GM12878 (cell line): Measurements from ENCODE around the gene EXPH5. TPM values are rescaled to one million over a fixed set of nuclear protein-coding genes. Genes with fewer than 3 reads are reported as not detected.

Source experiments
- ATAC-seq: fragments of 200-7000 bp; cut with Tn5 transposase; 3 replicates; pipeline ENCODE4 v1.9.1; 2020; ENCODE audit warnings: mild to moderate bottlenecking, moderate library complexity
- BruUV-seq: library from RNA; stranded (reverse); fragments of 400-500 nt; replicated peaks from 2 replicates; lab custom pipeline; 2021; lab: Mats Ljungman, UMichigan
- CTCF ChIA-PET: fragments of 300-600 bp; sonication (Branson Sonifier 250); formaldehyde crosslinking; extraction: SDS; loops from one replicate; lab custom pipeline; 2021; ENCODE audit warnings: inconsistent platforms; lab: Yijun Ruan, JAX
- POLR2A ChIA-PET: fragments of 350-600 bp; formaldehyde crosslinking; extraction: SDS; loops from one replicate; lab custom pipeline; 2021; ENCODE audit warnings: inconsistent platforms; lab: Charles Lee
- RAD21 ChIA-PET: fragments of 300-600 bp; sonication (Branson Sonifier 250); formaldehyde crosslinking; loops from one replicate; lab custom pipeline; 2023; ENCODE audit warnings: antibody characterized with exemption; ENCODE audit not compliant: unreplicated experiment; lab: Charles Lee
- SMC1A ChIA-PET: fragments of 300-600 bp; sonication (Branson Sonifier 250); formaldehyde crosslinking; loops from one replicate; lab custom pipeline; 2023; ENCODE audit not compliant: unreplicated experiment, uncharacterized antibody; lab: Charles Lee
- DNase-seq: peaks from one replicate; pipeline ENCODE4 v3.0.0-alpha.2; 2011; ENCODE audit warnings: low read depth, low spot score
- FAIRE-seq: peaks from 3 replicates; lab custom pipeline; 2011; peaks lifted over from hg19 to GRCh38; lab: Jason Lieb, UNC
- H2AFZ ChIP-seq: 2 replicates; pipeline ENCODE4 v1.6.0; 2011; ENCODE audit warnings: low read depth, low read length, control low read depth; ENCODE audit not compliant: control insufficient read depth
- H3K27ac ChIP-seq: 2 replicates; pipeline ENCODE4 v1.5.1; 2011; ENCODE audit warnings: control low read depth; ENCODE audit not compliant: control insufficient read depth, insufficient read depth
- H3K27me3 ChIP-seq, 2 experiments: replicated peaks in 1 of 2; 2 replicates each; pipeline versions ENCODE4 v1.6.0 to v1.6.1; 2011; ENCODE audit warnings: low read length in 1 of 2; ENCODE audit not compliant: control insufficient read depth in 2 of 2, insufficient read depth in 2 of 2
- H3K36me3 ChIP-seq, 2 experiments: 2 replicates each; pipeline ENCODE4 v1.5.1; 2011; ENCODE audit warnings: low read length in 1 of 2; ENCODE audit not compliant: control insufficient read depth in 2 of 2, insufficient read depth in 2 of 2
- H3K4me1 ChIP-seq: 2 replicates; pipeline ENCODE4 v1.6.1; 2011; ENCODE audit warnings: mild to moderate bottlenecking, low read length, moderate library complexity, mixed read lengths; ENCODE audit not compliant: control insufficient read depth, insufficient read depth
- H3K4me2 ChIP-seq: 2 replicates; pipeline ENCODE4 v1.6.0; 2011; ENCODE audit warnings: control low read depth; ENCODE audit not compliant: control insufficient read depth, insufficient read depth
- H3K4me3 ChIP-seq: fragments of 200-600 bp; sonication (generic); 2 replicates; pipeline ENCODE4 v1.5.1; 2016
- H3K79me2 ChIP-seq: 2 replicates; pipeline ENCODE4 v1.6.0; 2011; ENCODE audit warnings: low read length; ENCODE audit not compliant: control insufficient read depth, insufficient read depth
- H3K9ac ChIP-seq: 2 replicates; pipeline ENCODE4 v1.8.0; 2011; ENCODE audit warnings: low read length, control low read depth, mixed read lengths; ENCODE audit not compliant: control insufficient read depth, insufficient read depth
- H3K9me3 ChIP-seq: replicated peaks from 3 replicates; pipeline ENCODE4 v1.5.1; 2011; ENCODE audit warnings: mild to moderate bottlenecking, low read length; ENCODE audit not compliant: control insufficient read depth, insufficient read depth
- H4K20me1 ChIP-seq: 2 replicates; pipeline ENCODE4 v1.6.0; 2011; ENCODE audit not compliant: control insufficient read depth, insufficient read depth
- MTA2 ChIP-seq: fragments of 450-650 bp; IDR thresholded peaks from 2 replicates; pipeline ENCODE4 v1.6.1; 2016; ENCODE audit warnings: low read depth, mild to moderate bottlenecking, moderate library complexity
- MTA3 ChIP-seq: IDR thresholded peaks from 2 replicates; pipeline ENCODE4 v1.6.1; 2012; ENCODE audit warnings: low read length, inconsistent platforms, borderline replicate concordance
- NFYA ChIP-seq: IDR thresholded peaks from 2 replicates; pipeline ENCODE4 v1.6.1; 2011; ENCODE audit warnings: low read depth, mild to moderate bottlenecking, low read length, improper control_type of control experiment, borderline replicate concordance
- POLR2A ChIP-seq: IDR thresholded peaks from 2 replicates; pipeline ENCODE4 v1.6.1; 2011; ENCODE audit warnings: low read depth, mild to moderate bottlenecking, low read length
- RCOR1 ChIP-seq: conservative IDR thresholded peaks from 2 replicates; pipeline ENCODE4 v1.6.1; 2012; ENCODE audit warnings: low read depth, low read length, improper control_type of control experiment
- WGBS: methylation state at CpG from one replicate; pipeline ENCODE4 v1.1.6; 2016; ENCODE audit warnings: low lambda C conversion rate; ENCODE audit not compliant: insufficient replicate concordance, insufficient coverage; ENCODE audit errors: missing lambda C conversion rate; 5-methylcytosine and 5-hydroxymethylcytosine counted together
- in situ Hi-C: fragments of 300-500 bp; cut with MboI; formaldehyde crosslinking; loops from 9 replicates; pipeline ENCODE4 v1.14.3; 2018; ENCODE audit warnings: mixed read lengths
- intact Hi-C: fragments of 100-400 bp; cut with micrococcal nuclease; formaldehyde crosslinking; loops from one replicate; pipeline ENCODE4 v1.14.2; 2022; ENCODE audit not compliant: unreplicated experiment
- polyA plus RNA-seq, 11 experiments: library from polyadenylated mRNA; depleted of rRNA in 4 of 11; unstranded in 6 of 11; stranded (reverse) in 5 of 11; fragments of >200 nt; fragmentation: Nextera tagmentation in 4 of 11; fragmentation: Illumina TruSeq in 1 of 11; extraction: Ambion mirVana in 4 of 11; extraction: Trizol in 1 of 11; gene quantifications; 1 replicate in 1 of 11; 2 replicates in 10 of 11; pipeline versions ENCODE4 v1.2.1 to v1.2.3, GENCODE V29; 2011 to 2016; ENCODE audit warnings: inconsistent platforms in 2 of 11, missing spikeins in 2 of 11, low read depth in 1 of 11
- total RNA-seq, 4 experiments: library from RNA; depleted of rRNA in 3 of 4; stranded (reverse); fragments of >200 nt in 3 of 4; fragmentation: Illumina TruSeq in 1 of 4; extraction: Trizol in 1 of 4; gene quantifications; 2 replicates each; pipeline versions ENCODE4 v1.2.1 to v1.2.3, GENCODE V29; 2013 to 2021
- TF ChIP-seq, protein P1 (sequence below): IDR thresholded peaks from 2 replicates; pipeline ENCODE4 v1.6.1; 2012; ENCODE audit warnings: mild to moderate bottlenecking, low read depth, low read length
- TF ChIP-seq, protein P2 (sequence below): fragments of 450-650 bp; conservative IDR thresholded peaks from 2 replicates; pipeline ENCODE4 v1.6.1; 2017; ENCODE audit warnings: mild to moderate bottlenecking, moderate library complexity
- TF ChIP-seq, protein P3 (sequence below): fragments of 450-650 bp; formaldehyde crosslinking; IDR thresholded peaks from 2 replicates; pipeline ENCODE4 v1.4.0; 2020; ENCODE audit warnings: mild to moderate bottlenecking, moderate library complexity
- TF ChIP-seq, protein P4 (sequence below): fragments of 450-650 bp; IDR thresholded peaks from 2 replicates; pipeline ENCODE4 v1.6.1; 2017; ENCODE audit warnings: borderline replicate concordance
- TF ChIP-seq, protein P5 (sequence below): fragments of 450-650 bp; IDR thresholded peaks from 2 replicates; pipeline ENCODE4 v1.6.1; 2016; ENCODE audit warnings: mild to moderate bottlenecking

EXPH5 gene
- total and polyA plus RNA-seq, 10 of the 15 experiments (the other 5 are each of a cell fraction or from before 2014, with no cell fraction given): 0.69 to 11.1 (median 4.3) TPM

DNA sequence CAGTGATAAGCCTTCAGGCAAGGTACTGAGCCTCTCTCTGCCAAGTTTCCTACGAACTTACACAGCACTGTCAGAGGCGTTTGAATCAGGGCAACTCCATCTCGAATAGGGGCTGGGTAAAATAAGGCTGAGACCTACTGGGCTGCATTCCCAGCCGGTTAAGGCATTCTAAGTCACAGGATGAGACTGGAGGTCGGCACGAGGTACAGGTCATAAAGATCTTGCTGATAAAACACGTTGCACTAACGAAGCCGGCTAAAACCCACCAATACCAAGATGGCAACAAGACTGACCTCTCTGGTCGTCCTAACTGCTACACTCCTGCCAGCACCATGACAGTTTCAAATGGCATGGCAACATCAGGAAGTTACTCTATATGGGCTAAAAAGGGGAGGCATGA, 75.0 kb downstream of the EXPH5 start (continued):
- TF ChIP-seq, protein P1, sequence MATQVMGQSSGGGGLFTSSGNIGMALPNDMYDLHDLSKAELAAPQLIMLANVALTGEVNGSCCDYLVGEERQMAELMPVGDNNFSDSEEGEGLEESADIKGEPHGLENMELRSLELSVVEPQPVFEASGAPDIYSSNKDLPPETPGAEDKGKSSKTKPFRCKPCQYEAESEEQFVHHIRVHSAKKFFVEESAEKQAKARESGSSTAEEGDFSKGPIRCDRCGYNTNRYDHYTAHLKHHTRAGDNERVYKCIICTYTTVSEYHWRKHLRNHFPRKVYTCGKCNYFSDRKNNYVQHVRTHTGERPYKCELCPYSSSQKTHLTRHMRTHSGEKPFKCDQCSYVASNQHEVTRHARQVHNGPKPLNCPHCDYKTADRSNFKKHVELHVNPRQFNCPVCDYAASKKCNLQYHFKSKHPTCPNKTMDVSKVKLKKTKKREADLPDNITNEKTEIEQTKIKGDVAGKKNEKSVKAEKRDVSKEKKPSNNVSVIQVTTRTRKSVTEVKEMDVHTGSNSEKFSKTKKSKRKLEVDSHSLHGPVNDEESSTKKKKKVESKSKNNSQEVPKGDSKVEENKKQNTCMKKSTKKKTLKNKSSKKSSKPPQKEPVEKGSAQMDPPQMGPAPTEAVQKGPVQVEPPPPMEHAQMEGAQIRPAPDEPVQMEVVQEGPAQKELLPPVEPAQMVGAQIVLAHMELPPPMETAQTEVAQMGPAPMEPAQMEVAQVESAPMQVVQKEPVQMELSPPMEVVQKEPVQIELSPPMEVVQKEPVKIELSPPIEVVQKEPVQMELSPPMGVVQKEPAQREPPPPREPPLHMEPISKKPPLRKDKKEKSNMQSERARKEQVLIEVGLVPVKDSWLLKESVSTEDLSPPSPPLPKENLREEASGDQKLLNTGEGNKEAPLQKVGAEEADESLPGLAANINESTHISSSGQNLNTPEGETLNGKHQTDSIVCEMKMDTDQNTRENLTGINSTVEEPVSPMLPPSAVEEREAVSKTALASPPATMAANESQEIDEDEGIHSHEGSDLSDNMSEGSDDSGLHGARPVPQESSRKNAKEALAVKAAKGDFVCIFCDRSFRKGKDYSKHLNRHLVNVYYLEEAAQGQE: no peak

DNA sequence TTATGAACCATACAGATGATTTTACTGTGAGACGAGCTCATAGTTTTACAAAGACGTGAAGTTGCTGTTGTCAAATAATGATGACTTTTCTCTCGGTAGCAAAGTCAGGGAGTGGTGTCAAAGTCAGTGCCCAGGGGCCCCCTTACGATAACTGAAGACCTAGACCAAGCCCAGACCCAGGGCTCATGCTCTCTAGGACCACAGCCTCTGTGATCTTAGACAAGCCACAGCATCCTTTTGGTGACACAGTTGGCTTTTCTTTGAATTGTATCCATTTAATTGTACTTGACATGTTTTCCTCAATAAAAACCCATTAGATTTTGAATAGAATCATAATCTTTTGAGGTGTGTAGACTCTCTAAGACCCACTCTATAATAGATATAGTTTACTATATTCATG, 77.4 kb downstream of the EXPH5 start:
- intact Hi-C loops: no loop called here
- TF ChIP-seq NFYA (no peak), MTA3 (no peak), POLR2A (no peak), MTA2 (no peak), RCOR1 (no peak)
- TF ChIP-seq, protein P2, sequence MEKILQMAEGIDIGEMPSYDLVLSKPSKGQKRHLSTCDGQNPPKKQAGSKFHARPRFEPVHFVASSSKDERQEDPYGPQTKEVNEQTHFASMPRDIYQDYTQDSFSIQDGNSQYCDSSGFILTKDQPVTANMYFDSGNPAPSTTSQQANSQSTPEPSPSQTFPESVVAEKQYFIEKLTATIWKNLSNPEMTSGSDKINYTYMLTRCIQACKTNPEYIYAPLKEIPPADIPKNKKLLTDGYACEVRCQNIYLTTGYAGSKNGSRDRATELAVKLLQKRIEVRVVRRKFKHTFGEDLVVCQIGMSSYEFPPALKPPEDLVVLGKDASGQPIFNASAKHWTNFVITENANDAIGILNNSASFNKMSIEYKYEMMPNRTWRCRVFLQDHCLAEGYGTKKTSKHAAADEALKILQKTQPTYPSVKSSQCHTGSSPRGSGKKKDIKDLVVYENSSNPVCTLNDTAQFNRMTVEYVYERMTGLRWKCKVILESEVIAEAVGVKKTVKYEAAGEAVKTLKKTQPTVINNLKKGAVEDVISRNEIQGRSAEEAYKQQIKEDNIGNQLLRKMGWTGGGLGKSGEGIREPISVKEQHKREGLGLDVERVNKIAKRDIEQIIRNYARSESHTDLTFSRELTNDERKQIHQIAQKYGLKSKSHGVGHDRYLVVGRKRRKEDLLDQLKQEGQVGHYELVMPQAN: no peak
- TF ChIP-seq, protein P3, sequence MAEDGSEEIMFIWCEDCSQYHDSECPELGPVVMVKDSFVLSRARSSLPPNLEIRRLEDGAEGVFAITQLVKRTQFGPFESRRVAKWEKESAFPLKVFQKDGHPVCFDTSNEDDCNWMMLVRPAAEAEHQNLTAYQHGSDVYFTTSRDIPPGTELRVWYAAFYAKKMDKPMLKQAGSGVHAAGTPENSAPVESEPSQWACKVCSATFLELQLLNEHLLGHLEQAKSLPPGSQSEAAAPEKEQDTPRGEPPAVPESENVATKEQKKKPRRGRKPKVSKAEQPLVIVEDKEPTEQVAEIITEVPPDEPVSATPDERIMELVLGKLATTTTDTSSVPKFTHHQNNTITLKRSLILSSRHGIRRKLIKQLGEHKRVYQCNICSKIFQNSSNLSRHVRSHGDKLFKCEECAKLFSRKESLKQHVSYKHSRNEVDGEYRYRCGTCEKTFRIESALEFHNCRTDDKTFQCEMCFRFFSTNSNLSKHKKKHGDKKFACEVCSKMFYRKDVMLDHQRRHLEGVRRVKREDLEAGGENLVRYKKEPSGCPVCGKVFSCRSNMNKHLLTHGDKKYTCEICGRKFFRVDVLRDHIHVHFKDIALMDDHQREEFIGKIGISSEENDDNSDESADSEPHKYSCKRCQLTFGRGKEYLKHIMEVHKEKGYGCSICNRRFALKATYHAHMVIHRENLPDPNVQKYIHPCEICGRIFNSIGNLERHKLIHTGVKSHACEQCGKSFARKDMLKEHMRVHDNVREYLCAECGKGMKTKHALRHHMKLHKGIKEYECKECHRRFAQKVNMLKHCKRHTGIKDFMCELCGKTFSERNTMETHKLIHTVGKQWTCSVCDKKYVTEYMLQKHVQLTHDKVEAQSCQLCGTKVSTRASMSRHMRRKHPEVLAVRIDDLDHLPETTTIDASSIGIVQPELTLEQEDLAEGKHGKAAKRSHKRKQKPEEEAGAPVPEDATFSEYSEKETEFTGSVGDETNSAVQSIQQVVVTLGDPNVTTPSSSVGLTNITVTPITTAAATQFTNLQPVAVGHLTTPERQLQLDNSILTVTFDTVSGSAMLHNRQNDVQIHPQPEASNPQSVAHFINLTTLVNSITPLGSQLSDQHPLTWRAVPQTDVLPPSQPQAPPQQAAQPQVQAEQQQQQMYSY: no peak
- TF ChIP-seq, protein P4, sequence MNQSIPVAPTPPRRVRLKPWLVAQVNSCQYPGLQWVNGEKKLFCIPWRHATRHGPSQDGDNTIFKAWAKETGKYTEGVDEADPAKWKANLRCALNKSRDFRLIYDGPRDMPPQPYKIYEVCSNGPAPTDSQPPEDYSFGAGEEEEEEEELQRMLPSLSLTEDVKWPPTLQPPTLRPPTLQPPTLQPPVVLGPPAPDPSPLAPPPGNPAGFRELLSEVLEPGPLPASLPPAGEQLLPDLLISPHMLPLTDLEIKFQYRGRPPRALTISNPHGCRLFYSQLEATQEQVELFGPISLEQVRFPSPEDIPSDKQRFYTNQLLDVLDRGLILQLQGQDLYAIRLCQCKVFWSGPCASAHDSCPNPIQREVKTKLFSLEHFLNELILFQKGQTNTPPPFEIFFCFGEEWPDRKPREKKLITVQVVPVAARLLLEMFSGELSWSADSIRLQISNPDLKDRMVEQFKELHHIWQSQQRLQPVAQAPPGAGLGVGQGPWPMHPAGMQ: no peak
- TF ChIP-seq, protein P5, sequence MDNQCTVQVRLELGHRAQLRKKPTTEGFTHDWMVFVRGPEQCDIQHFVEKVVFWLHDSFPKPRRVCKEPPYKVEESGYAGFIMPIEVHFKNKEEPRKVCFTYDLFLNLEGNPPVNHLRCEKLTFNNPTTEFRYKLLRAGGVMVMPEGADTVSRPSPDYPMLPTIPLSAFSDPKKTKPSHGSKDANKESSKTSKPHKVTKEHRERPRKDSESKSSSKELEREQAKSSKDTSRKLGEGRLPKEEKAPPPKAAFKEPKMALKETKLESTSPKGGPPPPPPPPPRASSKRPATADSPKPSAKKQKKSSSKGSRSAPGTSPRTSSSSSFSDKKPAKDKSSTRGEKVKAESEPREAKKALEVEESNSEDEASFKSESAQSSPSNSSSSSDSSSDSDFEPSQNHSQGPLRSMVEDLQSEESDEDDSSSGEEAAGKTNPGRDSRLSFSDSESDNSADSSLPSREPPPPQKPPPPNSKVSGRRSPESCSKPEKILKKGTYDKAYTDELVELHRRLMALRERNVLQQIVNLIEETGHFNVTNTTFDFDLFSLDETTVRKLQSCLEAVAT: no peak

More for the DNA sequence above, 77.4 kb downstream of the EXPH5 start:
- Histone ChIP-seq H3K9ac (no peak overlapping the region), H3K9me3 (no peaks in the 10 kb centered on the region), H3K27me3 (no peaks in the 10 kb centered on the region), H3K4me3 (no peak overlapping the region), H2AFZ (no peak overlapping the region), H3K4me1 (no peaks in the 10 kb centered on the region), H3K79me2 (no peaks in the 10 kb centered on the region), H3K4me2 (no peak overlapping the region), H3K27ac (no peak overlapping the region), H4K20me1 (no peaks in the 10 kb centered on the region), H3K36me3 (peaks cover 0 to 6% of the 10 kb centered on the region in 2 experiments; a peak in 1 of 4 replicates)
- in situ Hi-C loops: no loop called here
- CTCF ChIA-PET: no interaction called here
- no peak for ATAC-seq
- DNase-seq: no peak
- SMC1A ChIA-PET: interaction anchor here (0.5 to 1.2 kb wide), 2 partner anchors 9 to 418 kb away, joined by 3 read pairs; no protein-coding TSS in a partner anchor
- RAD21 ChIA-PET: no interaction called here
- no TSS peak for BruUV-seq
- POLR2A ChIA-PET: interaction anchor here (0.6 to 0.7 kb wide), 3 partner anchors 18 to 702 kb away, joined by 3 to 8 read pairs (median 3); no protein-coding TSS in a partner anchor
- FAIRE-seq: no peak
- WGBS: 99% methylated on average over 4 of the region's 4 CpGs
